ENCODE results near the gene PRRC1.

PRRC1 gene

GRCh38 chr5:127577458-127577857 is 60.0 kb downstream of the PRRC1 start:
- DNase-seq (ENCODE audit: low read depth in 1 of 2, low spot score in 1 of 2), result no peak

GRCh38 chr5:127580731-127581130 is 63.3 kb downstream of the PRRC1 start:
- DNase-seq (ENCODE audit: low read depth in 1 of 2, low spot score in 1 of 2), result no peak

- DNase-seq (ENCODE audit: low read depth in 1 of 2, low spot score in 1 of 2), result no peak
Observed at GRCh38 chr5:127581450-127581849, 64.0 kb downstream of the PRRC1 start.

GRCh38 chr5:127582773-127583370 is 65.4 kb downstream of the PRRC1 start:
- DNase-seq (ENCODE audit: low read depth in 1 of 2, low spot score in 1 of 2), result no peak

- DNase-seq (ENCODE audit: low read depth in 1 of 2, low spot score in 1 of 2), result no peak
Observed at GRCh38 chr5:127583866-127584265, 66.4 kb downstream of the PRRC1 start.

GRCh38 chr5:127585661-127586060 is 68.2 kb downstream of the PRRC1 start:
- no peak for DNase-seq (ENCODE audit: low read depth in 1 of 2, low spot score in 1 of 2)

GRCh38 chr5:127586066-127586770 is 68.8 kb downstream of the PRRC1 start:
- DNase-seq (ENCODE audit: low read depth in 1 of 2, low spot score in 1 of 2), result no peak

- DNase-seq (ENCODE audit: low read depth in 1 of 2, low spot score in 1 of 2), result no peak
Observed at GRCh38 chr5:127586811-127587210, 69.4 kb downstream of the PRRC1 start.

- DNase-seq (ENCODE audit: low read depth in 1 of 2, low spot score in 1 of 2), result no peak
Observed at GRCh38 chr5:127587246-127587917, 69.9 kb downstream of the PRRC1 start.

GRCh38 chr5:127588368-127588767 is 70.9 kb downstream of the PRRC1 start:
- DNase-seq (ENCODE audit: low read depth in 1 of 2, low spot score in 1 of 2), result no peak

- DNase-seq (ENCODE audit: low read depth in 1 of 2, low spot score in 1 of 2), result no peak
Observed at GRCh38 chr5:127589309-127590030, 72.0 kb downstream of the PRRC1 start.

- DNase-seq (ENCODE audit: low read depth in 1 of 2, low spot score in 1 of 2), result no peak
Observed at GRCh38 chr5:127590156-127590722, 72.8 kb downstream of the PRRC1 start.

GRCh38 chr5:127595484-127596368 is 78.3 kb downstream of the PRRC1 start:
- no peak for DNase-seq (ENCODE audit: low read depth in 1 of 2, low spot score in 1 of 2)

- no peak for DNase-seq (ENCODE audit: low read depth in 1 of 2, low spot score in 1 of 2)
Observed at GRCh38 chr5:127596501-127596900, 79.1 kb downstream of the PRRC1 start.

- DNase-seq (ENCODE audit: low read depth in 1 of 2, low spot score in 1 of 2), result no peak
Observed at GRCh38 chr5:127599320-127599719, 81.9 kb downstream of the PRRC1 start.

- DNase-seq (ENCODE audit: low read depth in 1 of 2, low spot score in 1 of 2), result no peak
Observed at GRCh38 chr5:127599847-127600246, 82.4 kb downstream of the PRRC1 start.

- no peak for DNase-seq (ENCODE audit: low read depth in 1 of 2, low spot score in 1 of 2)
Observed at GRCh38 chr5:127601111-127601510, 83.7 kb downstream of the PRRC1 start.

GRCh38 chr5:127601601-127602000 is 84.2 kb downstream of the PRRC1 start:
- no peak for DNase-seq (ENCODE audit: low read depth in 1 of 2, low spot score in 1 of 2)

- DNase-seq (ENCODE audit: low read depth in 1 of 2, low spot score in 1 of 2), result no peak
Observed at GRCh38 chr5:127602481-127602880, 85.0 kb downstream of the PRRC1 start.
